A549 (cell line): ENCODE results near the gene SLC16A12. TPM values are rescaled to one million over a fixed set of nuclear protein-coding genes. Genes with fewer than 3 reads are reported as not detected.

Source experiments
- ATAC-seq, 2 experiments: fragments of 200-7000 bp in 1 of 2; fragments of >200 bp in 1 of 2; cut with Nextera tagmentation in 1 of 2; cut with Tn5 transposase in 1 of 2; 3 replicates each; pipeline versions ENCODE4 v1.8.0 to v1.9.1; 2018 to 2020; ENCODE audit warnings: mild to moderate bottlenecking in 1 of 2, moderate library complexity in 1 of 2
- CTCF ChIA-PET: fragments of 300-600 bp; sonication (Branson Sonifier 250); formaldehyde crosslinking; extraction: SDS; loops from one replicate; lab custom pipeline; 2021; ENCODE audit warnings: antibody characterized with exemption, inconsistent platforms; lab: Yijun Ruan, JAX
- POLR2A ChIA-PET: fragments of 350-600 bp; formaldehyde crosslinking; extraction: SDS; loops from one replicate; lab custom pipeline; 2021; ENCODE audit warnings: antibody characterized with exemption, inconsistent platforms; lab: Yijun Ruan, JAX
- DNase-seq, 2 experiments: peaks; one replicate each; pipeline versions ENCODE4 v3.0.0 to v3.0.0-alpha.2; 2011 to 2016; ENCODE audit warnings: low read depth in 1 of 2, low spot score in 1 of 2
- FAIRE-seq: peaks from 2 replicates; lab custom pipeline; 2011; peaks lifted over from hg19 to GRCh38; lab: Jason Lieb, UNC
- H3K27ac ChIP-seq, 2 experiments: fragments of >200 bp; sonication (Bioruptor Twin); formaldehyde crosslinking; 3 replicates each; pipeline ENCODE4 v1.5.1; 2016 to 2017
- H3K4me1 ChIP-seq: fragments of >200 bp; sonication (Bioruptor Twin); formaldehyde crosslinking; 3 replicates; pipeline ENCODE4 v1.6.1; 2016
- H3K4me2 ChIP-seq: fragments of >200 bp; sonication (Bioruptor Twin); formaldehyde crosslinking; 3 replicates; pipeline ENCODE4 v1.6.1; 2016
- H3K4me3 ChIP-seq: fragments of >200 bp; sonication (Bioruptor Twin); formaldehyde crosslinking; 3 replicates; pipeline ENCODE4 v1.5.1; 2016
- H3K9me3 ChIP-seq: fragments of >200 bp; sonication (Bioruptor Twin); formaldehyde crosslinking; 3 replicates; pipeline ENCODE4 v1.6.1; 2016
- BCL3 ChIP-seq: fragments of >200 bp; sonication (Bioruptor Twin); formaldehyde crosslinking; IDR thresholded peaks from 3 replicates; pipeline ENCODE4 v1.6.1; 2016
- CBX8 ChIP-seq: fragments of 200-600 bp; sonication (generic); IDR thresholded peaks from 2 replicates; pipeline ENCODE4 v1.6.1; 2016
- CEBPB ChIP-seq, 2 experiments: fragments of >200 bp in 1 of 2; sonication (Bioruptor Twin) in 1 of 2; formaldehyde crosslinking in 1 of 2; IDR thresholded peaks; 2 replicates each; pipeline ENCODE4 v1.6.1; 2012 to 2016
- CTCF ChIP-seq: fragments of >200 bp; sonication (Bioruptor Twin); formaldehyde crosslinking; IDR thresholded peaks from 3 replicates; pipeline ENCODE4 v1.5.1; 2016
- EHF ChIP-seq: fragments of 250-450 bp; sonication (Bioruptor Pico); IDR thresholded peaks from 2 replicates; pipeline ENCODE4 v1.5.0; 2020; ENCODE audit warnings: mild to moderate bottlenecking
- EHMT2 ChIP-seq: fragments of 200-600 bp; sonication (generic); IDR thresholded peaks from 2 replicates; pipeline ENCODE4 v1.6.1; 2016; ENCODE audit warnings: antibody characterized with exemption, low read depth, mild to moderate bottlenecking, moderate library complexity
- ELK1 ChIP-seq: fragments of 150-350 bp; IDR thresholded peaks from 2 replicates; pipeline ENCODE4 v1.6.1; 2014; ENCODE audit warnings: low read depth, mild to moderate bottlenecking, low read length
- FOSL2 ChIP-seq, 2 experiments: fragments of 450-650 bp in 1 of 2; fragments of >200 bp in 1 of 2; sonication (Bioruptor Twin) in 1 of 2; formaldehyde crosslinking; IDR thresholded peaks; 2 replicates each; pipeline versions ENCODE4 v1.5.0 to v1.6.1; 2016 to 2020; ENCODE audit warnings: mild to moderate bottlenecking in 1 of 2, moderate library complexity in 1 of 2
- FOXS1 ChIP-seq: fragments of 250-450 bp; sonication (Bioruptor Pico); IDR thresholded peaks from 2 replicates; pipeline ENCODE4 v1.5.0; 2020; ENCODE audit warnings: mild to moderate bottlenecking, moderate library complexity
- HES2 ChIP-seq: fragments of >200 bp; sonication (Bioruptor Twin); formaldehyde crosslinking; IDR thresholded peaks from 2 replicates; pipeline ENCODE4 v1.6.1; 2016
- HEYL ChIP-seq: fragments of 250-450 bp; sonication (Bioruptor Pico); IDR thresholded peaks from 2 replicates; pipeline ENCODE4 v1.8.0; 2021; ENCODE audit warnings: mild to moderate bottlenecking, moderate library complexity
- HOXB13 ChIP-seq: fragments of 250-450 bp; sonication (Bioruptor Pico); IDR thresholded peaks from 2 replicates; pipeline ENCODE4 v1.5.0; 2020; ENCODE audit warnings: low read depth, mild to moderate bottlenecking, moderate library complexity
- HOXB5 ChIP-seq: fragments of 250-450 bp; sonication (Bioruptor Pico); IDR thresholded peaks from 2 replicates; pipeline ENCODE4 v1.5.0; 2020; ENCODE audit warnings: mild to moderate bottlenecking, moderate library complexity
- MAX ChIP-seq: IDR thresholded peaks from 2 replicates; pipeline ENCODE4 v1.6.1; 2012
- MYC ChIP-seq: IDR thresholded peaks from 2 replicates; pipeline ENCODE4 v1.6.1; 2012; ENCODE audit warnings: mild to moderate bottlenecking, inconsistent platforms, low read length, improper control_type of control experiment, borderline replicate concordance
- PHF8 ChIP-seq: fragments of 200-600 bp; sonication (generic); IDR thresholded peaks from 2 replicates; pipeline ENCODE4 v1.6.1; 2016; ENCODE audit warnings: low read depth, mild to moderate bottlenecking, antibody characterized with exemption, moderate library complexity, borderline replicate concordance
- RAD21 ChIP-seq, 2 experiments: fragments of >200 bp in 1 of 2; sonication (Bioruptor Twin) in 1 of 2; formaldehyde crosslinking in 1 of 2; IDR thresholded peaks in 1 of 2; conservative IDR thresholded peaks in 1 of 2; 2 replicates in 1 of 2; 3 replicates in 1 of 2; pipeline ENCODE4 v1.6.1; 2012 to 2018; ENCODE audit warnings: inconsistent platforms in 1 of 2
- RNF2 ChIP-seq: fragments of 200-600 bp; sonication (generic); IDR thresholded peaks from 2 replicates; pipeline ENCODE4 v1.6.1; 2016; ENCODE audit warnings: low read depth, mild to moderate bottlenecking, antibody characterized with exemption, moderate library complexity, borderline replicate concordance
- SMC3 ChIP-seq: fragments of >200 bp; sonication (Bioruptor Twin); formaldehyde crosslinking; IDR thresholded peaks from 3 replicates; pipeline ENCODE4 v1.6.1; 2018; ENCODE audit warnings: inconsistent platforms
- USF2 ChIP-seq: fragments of 450-650 bp; IDR thresholded peaks from 2 replicates; pipeline ENCODE4 v1.6.1; 2014; ENCODE audit warnings: antibody characterized with exemption
- WGBS: methylation state at CpG from one replicate; pipeline ENCODE4 v1.1.6; 2017; ENCODE audit errors: missing lambda C conversion rate; 5-methylcytosine and 5-hydroxymethylcytosine counted together
- polyA plus RNA-seq, 4 experiments: library from polyadenylated mRNA; depleted of rRNA in 3 of 4; stranded (reverse); fragments of >200 nt; fragmentation: RNase III in 1 of 4; extraction: RNeasy Plus Mini Kit Qiagen cat#74134 plus additional on column Dnase treatment in 1 of 4; gene quantifications; 2 replicates in 3 of 4; 3 replicates in 1 of 4; pipeline ENCODE4 v1.2.3, GENCODE V29; 2011 to 2017

SLC16A12 gene
- polyA plus RNA-seq, 2 of the 4 experiments (the other 2 are of a cell fraction): 0.14 to 0.19 TPM

- DNase-seq (no peak), ATAC-seq (no peak), FAIRE-seq (no peak)
- H3K27ac ChIP-seq: no peak overlapping the region
- WGBS: 78% methylated on average over 2 of the region's 2 CpGs
- H3K9me3 ChIP-seq: no peaks in the 10 kb centered on the region
- CTCF ChIA-PET: interaction anchor here (1.2 to 1.6 kb wide), 3 partner anchors 8 to 64 kb away, joined by 3 to 5 read pairs (median 4); no protein-coding TSS in a partner anchor
- no peaks in the 10 kb centered on the region for H3K4me1 ChIP-seq
- no peak overlapping the region for H3K4me2 ChIP-seq
- POLR2A ChIA-PET: no interaction called here
- no peak overlapping the region for H3K4me3 ChIP-seq
- no peak for TF ChIP-seq EHMT2
- no peak for TF ChIP-seq EHF
- no peak for TF ChIP-seq MYC
- TF ChIP-seq RNF2: no peak
- no peak for TF ChIP-seq CBX8
- no peak for TF ChIP-seq CEBPB (IDR thresholded peaks at IDR 0.05)
- TF ChIP-seq HOXB13 (CRISPR knock-in tag): no peak
- no peak for TF ChIP-seq RAD21 (conservative IDR thresholded peaks at IDR 0.05 in 1 of 2, IDR thresholded peaks at IDR 0.05 in 1 of 2)
- TF ChIP-seq FOXS1 (CRISPR knock-in tag): no peak
- TF ChIP-seq HES2: no peak
- TF ChIP-seq PHF8: no peak
- no peak for TF ChIP-seq HOXB5 (CRISPR knock-in tag)
- no peak for TF ChIP-seq MAX
- no peak for TF ChIP-seq CTCF
- no peak for TF ChIP-seq SMC3
- no peak for TF ChIP-seq USF2
- TF ChIP-seq FOSL2 (IDR thresholded peaks at IDR 0.05): no peak
- TF ChIP-seq FOSL2 (CRISPR knock-in tag; IDR thresholded peaks at IDR 0.05): no peak
- TF ChIP-seq ELK1: no peak
- TF ChIP-seq, all 56 proteins: peak for 0
These were observed 43.5 kb downstream of the SLC16A12 start for GRCh38 chr10:89491932-89492331.

- POLR2A ChIA-PET: no interaction called here
- no peak overlapping the region for H3K27ac ChIP-seq
- ATAC-seq: no peak
- no peak for FAIRE-seq
- H3K9me3 ChIP-seq: no peaks in the 10 kb centered on the region
- CTCF ChIA-PET: interaction anchor here (0.6 to 1.4 kb wide), 2 partner anchors 63 to 1403 kb away, joined by 4 read pairs; no protein-coding TSS in a partner anchor
- no peak for DNase-seq
- TF ChIP-seq BCL3 (no peak), EHMT2 (no peak), HEYL (CRISPR knock-in tag) (no peak)
- H3K4me2 ChIP-seq: no peak overlapping the region
- no peaks in the 10 kb centered on the region for H3K4me1 ChIP-seq
- WGBS: 81% methylated on average over 4 of the region's 4 CpGs
- no peak overlapping the region for H3K4me3 ChIP-seq
These were observed 44.6 kb downstream of the SLC16A12 start for GRCh38 chr10:89490596-89491335.
